HCT116 (cell line): Measurements from ENCODE around the gene USO1. TPM values are rescaled to one million over a fixed set of nuclear protein-coding genes. Genes with fewer than 3 reads are reported as not detected.

Experiments
- ATAC-seq: fragments of 200-7000 bp; cut with Tn5 transposase; 2 replicates; pipeline ENCODE4 v1.9.1; 2020; ENCODE audit warnings: mild to moderate bottlenecking, moderate library complexity
- BruUV-seq: library from RNA; stranded (reverse); fragments of 400-500 nt; replicated peaks from 2 replicates; lab custom pipeline; 2021; lab: Mats Ljungman, UMichigan
- CTCF ChIA-PET: fragments of 300-600 bp; sonication (Branson Sonifier 250); formaldehyde crosslinking; loops from one replicate; lab custom pipeline; 2021; ENCODE audit warnings: antibody characterized with exemption; lab: Charles Lee
- POLR2A ChIA-PET: fragments of 300-600, 350-600 bp; sonication (Branson Sonifier 250); formaldehyde crosslinking; loops from one replicate; lab custom pipeline; 2021; ENCODE audit warnings: antibody characterized with exemption; lab: Charles Lee
- RAD21 ChIA-PET, 2 experiments: fragments of 300-600 bp; sonication (Branson Sonifier 250); formaldehyde crosslinking; loops; one replicate each; lab custom pipeline; 2023; ENCODE audit warnings: low total read pairs in 2 of 2; ENCODE audit not compliant: uncharacterized antibody in 2 of 2, unreplicated experiment in 2 of 2, low non-redundant PET in 1 of 2; lab: Charles Lee
- DNase-seq: peaks from one replicate; pipeline ENCODE4 v3.0.0-alpha.2; 2010; ENCODE audit warnings: low read depth, low spot score
- H2AFZ ChIP-seq: fragments of 200-600 bp; shearing (Covaris generic), sonication (generic); 2 replicates; pipeline ENCODE4 v1.6.1; 2017; ENCODE audit warnings: low read depth, mixed run types, mixed read lengths, antibody characterized with exemption, low read length; ENCODE audit not compliant: poor library complexity, severe bottlenecking
- H3K27ac ChIP-seq: 2 replicates; pipeline ENCODE4 v1.5.1; 2012; ENCODE audit warnings: low read depth, low read length
- H3K27me3 ChIP-seq: fragments of 200-600 bp; sonication (generic); 2 replicates; pipeline ENCODE4 v1.6.1; 2016; ENCODE audit warnings: mixed run types, low read length, mixed read lengths; ENCODE audit not compliant: insufficient read depth
- H3K36me3 ChIP-seq, 2 experiments: fragments of 200-500 bp in 1 of 2; fragments of 200-600 bp in 1 of 2; sonication (Bioruptor generic) in 1 of 2; sonication (generic) in 1 of 2; 2 replicates each; pipeline versions ENCODE4 v1.5.1 to v1.6.1; 2014 to 2016; ENCODE audit warnings: low read length in 2 of 2, inconsistent platforms in 1 of 2, mixed read lengths in 1 of 2, mixed run types in 1 of 2; ENCODE audit not compliant: insufficient read depth in 2 of 2, control insufficient read depth in 1 of 2
- H3K4me1 ChIP-seq, 2 experiments: fragments of 200-600 bp in 1 of 2; sonication (generic) in 1 of 2; 2 replicates each; pipeline versions ENCODE4 v1.5.1 to v1.6.1; 2012 to 2017; ENCODE audit warnings: low read length in 2 of 2, inconsistent platforms in 1 of 2, mild to moderate bottlenecking in 1 of 2, mixed read lengths in 1 of 2, mixed run types in 1 of 2, moderate library complexity in 1 of 2; ENCODE audit not compliant: insufficient read depth in 2 of 2, control insufficient read depth in 1 of 2
- H3K4me2 ChIP-seq: fragments of 200-600 bp; sonication (generic); 2 replicates; pipeline ENCODE4 v1.6.1; 2017; ENCODE audit warnings: mixed run types, low read length, mixed read lengths
- H3K4me3 ChIP-seq, 2 experiments: fragments of 200-600 bp in 1 of 2; sonication (generic) in 1 of 2; replicated peaks in 1 of 2; 2 replicates each; pipeline ENCODE4 v1.5.1; 2011 to 2016; ENCODE audit warnings: low read length in 2 of 2, control low read depth in 1 of 2, low read depth in 1 of 2, mild to moderate bottlenecking in 1 of 2, mixed read lengths in 1 of 2, mixed run types in 1 of 2
- H3K79me2 ChIP-seq: fragments of 200-600 bp; sonication (generic); 2 replicates; pipeline ENCODE4 v1.6.1; 2017; ENCODE audit warnings: mild to moderate bottlenecking, mixed run types, low read length, moderate library complexity, mixed read lengths; ENCODE audit not compliant: insufficient read depth
- H3K9ac ChIP-seq: fragments of 200-600 bp; sonication (generic); 2 replicates; pipeline ENCODE4 v1.6.1; 2016; ENCODE audit warnings: low read length, mixed read lengths
- H3K9me2 ChIP-seq: fragments of 200-600 bp; sonication (generic), shearing (Covaris generic); 2 replicates; pipeline ENCODE4 v1.6.1; 2017; ENCODE audit warnings: mixed run types, mild to moderate bottlenecking, moderate library complexity; ENCODE audit not compliant: insufficient read depth
- H3K9me3 ChIP-seq, 2 experiments: fragments of 200-500 bp in 1 of 2; fragments of 200-600 bp in 1 of 2; sonication (Bioruptor generic) in 1 of 2; sonication (generic) in 1 of 2; 2 replicates each; pipeline ENCODE4 v1.6.1; 2014 to 2017; ENCODE audit warnings: low read length in 2 of 2, mixed read lengths in 2 of 2, inconsistent platforms in 1 of 2, low read depth in 1 of 2, mild to moderate bottlenecking in 1 of 2, mixed run types in 1 of 2, moderate library complexity in 1 of 2; ENCODE audit not compliant: control insufficient read depth in 1 of 2, insufficient read depth in 1 of 2
- H4K20me1 ChIP-seq: fragments of 200-600 bp; sonication (generic), shearing (Covaris generic); 2 replicates; pipeline ENCODE4 v1.6.1; 2017; ENCODE audit warnings: mixed run types, mild to moderate bottlenecking, moderate library complexity; ENCODE audit not compliant: insufficient read depth
- CBX3 ChIP-seq: IDR thresholded peaks from 2 replicates; pipeline ENCODE4 v1.6.1; 2012; ENCODE audit warnings: low read depth
- CEBPB ChIP-seq: IDR thresholded peaks from 2 replicates; pipeline ENCODE4 v1.6.1; 2012; ENCODE audit warnings: low read depth
- EGR1 ChIP-seq: IDR thresholded peaks from 2 replicates; pipeline ENCODE4 v1.6.1; 2012; ENCODE audit warnings: low read depth
- ELF1 ChIP-seq: IDR thresholded peaks from 2 replicates; pipeline ENCODE4 v1.6.1; 2012; ENCODE audit warnings: low read depth, borderline replicate concordance
- EZH2 ChIP-seq: fragments of 200-600 bp; sonication (generic); IDR thresholded peaks from 2 replicates; pipeline ENCODE4 v1.6.1; 2017; ENCODE audit warnings: antibody characterized with exemption, mixed run types
- EZH2phosphoT487 ChIP-seq: fragments of 200-600 bp; IDR thresholded peaks from 2 replicates; pipeline ENCODE4 v1.6.1; 2018; ENCODE audit warnings: antibody characterized with exemption, borderline replicate concordance
- POLR2AphosphoS5 ChIP-seq: IDR thresholded peaks from 2 replicates; pipeline ENCODE4 v1.6.1; 2011; ENCODE audit warnings: mild to moderate bottlenecking, low read depth, low read length, moderate library complexity
- REST ChIP-seq: IDR thresholded peaks from 2 replicates; pipeline ENCODE4 v1.6.1; 2012; ENCODE audit warnings: low read depth
- SP1 ChIP-seq: IDR thresholded peaks from 2 replicates; pipeline ENCODE4 v1.6.1; 2012; ENCODE audit warnings: low read depth
- SRF ChIP-seq: IDR thresholded peaks from 2 replicates; pipeline ENCODE4 v1.6.1; 2012; ENCODE audit warnings: low read depth
- TCF7L2 ChIP-seq: IDR thresholded peaks from 2 replicates; pipeline ENCODE4 v1.7.0; 2011; ENCODE audit warnings: borderline replicate concordance, inconsistent platforms; ENCODE audit not compliant: insufficient read depth, insufficient read length; ENCODE audit errors: extremely low read depth
- ZFX ChIP-seq: fragments of 450-650 bp; IDR thresholded peaks from 2 replicates; pipeline ENCODE4 v1.6.1; 2017
- ZNF274 ChIP-seq: fragments of 200-500 bp; sonication (Bioruptor generic); IDR thresholded peaks from 2 replicates; pipeline ENCODE4 v1.6.1; 2014; ENCODE audit warnings: mild to moderate bottlenecking, low read depth, low read length, inconsistent platforms
- intact Hi-C: fragments of 100-400 bp; cut with micrococcal nuclease; formaldehyde crosslinking; loops from 2 replicates; pipeline ENCODE4 v1.10.0; 2022
- total RNA-seq: library from RNA; stranded (reverse); gene quantifications from one replicate; pipeline ENCODE4 v1.2.1, GENCODE V29; 2021; ENCODE audit not compliant: unreplicated experiment
- TF ChIP-seq, protein P1 (sequence below): IDR thresholded peaks from 2 replicates; pipeline ENCODE4 v1.6.1; 2011; ENCODE audit warnings: mild to moderate bottlenecking, low read length, moderate library complexity; ENCODE audit not compliant: insufficient replicate concordance; ENCODE audit errors: extremely low read depth
- TF ChIP-seq, protein P2 (sequence below): IDR thresholded peaks from 2 replicates; pipeline ENCODE4 v1.6.1; 2012
- TF ChIP-seq, protein P3 (sequence below): IDR thresholded peaks from 2 replicates; pipeline ENCODE4 v1.6.1; 2012

The USO1 gene
- total RNA-seq, 1 experiment from 2014 or later = 72.7 TPM

DNA sequence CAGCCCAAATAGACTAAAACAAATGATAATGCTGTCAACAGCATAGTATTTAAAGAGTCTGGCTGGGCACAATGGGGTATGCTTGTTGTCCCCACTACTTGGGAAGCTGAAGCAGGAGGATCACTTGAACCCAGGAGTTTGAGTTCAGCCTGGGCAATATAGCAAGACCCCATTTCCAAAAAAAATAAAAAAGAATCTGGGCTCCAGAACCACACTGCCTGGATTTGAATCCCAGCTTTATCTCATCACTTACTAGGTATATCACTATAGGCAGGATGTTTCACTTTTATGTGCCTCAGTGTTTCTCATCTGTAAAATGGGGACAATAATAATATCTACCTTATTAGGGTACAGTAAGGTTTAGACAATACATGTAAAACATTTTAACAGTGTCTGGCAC, 45.9 kb upstream of the USO1 start:
- H2AFZ ChIP-seq = no peak overlapping the region
- no peak overlapping the region for H3K27ac ChIP-seq
- H3K4me1 ChIP-seq = peaks cover 4 to 10% of the 10 kb centered on the region in 2 experiments; a peak in 3 of 4 replicates
- ChIA-PET RAD21 (no interaction called here), POLR2A (no interaction called here), CTCF (no interaction called here)
- intact Hi-C loops = no loop called here
- H3K9me2 ChIP-seq = no peaks in the 10 kb centered on the region
- no peak overlapping the region for H3K4me3 ChIP-seq
- H3K27me3 ChIP-seq = no peaks in the 10 kb centered on the region
- H3K9ac ChIP-seq = no peak overlapping the region
- no peaks in the 10 kb centered on the region for H3K36me3 ChIP-seq
- ATAC-seq = no peak
- H3K4me2 ChIP-seq = no peak overlapping the region
- TF ChIP-seq ZFX = no peak
- no peak for TF ChIP-seq TCF7L2
- TF ChIP-seq SRF = no peak
- TF ChIP-seq EGR1 = no peak
- TF ChIP-seq ZNF274 = no peak
- TF ChIP-seq, protein P1, sequence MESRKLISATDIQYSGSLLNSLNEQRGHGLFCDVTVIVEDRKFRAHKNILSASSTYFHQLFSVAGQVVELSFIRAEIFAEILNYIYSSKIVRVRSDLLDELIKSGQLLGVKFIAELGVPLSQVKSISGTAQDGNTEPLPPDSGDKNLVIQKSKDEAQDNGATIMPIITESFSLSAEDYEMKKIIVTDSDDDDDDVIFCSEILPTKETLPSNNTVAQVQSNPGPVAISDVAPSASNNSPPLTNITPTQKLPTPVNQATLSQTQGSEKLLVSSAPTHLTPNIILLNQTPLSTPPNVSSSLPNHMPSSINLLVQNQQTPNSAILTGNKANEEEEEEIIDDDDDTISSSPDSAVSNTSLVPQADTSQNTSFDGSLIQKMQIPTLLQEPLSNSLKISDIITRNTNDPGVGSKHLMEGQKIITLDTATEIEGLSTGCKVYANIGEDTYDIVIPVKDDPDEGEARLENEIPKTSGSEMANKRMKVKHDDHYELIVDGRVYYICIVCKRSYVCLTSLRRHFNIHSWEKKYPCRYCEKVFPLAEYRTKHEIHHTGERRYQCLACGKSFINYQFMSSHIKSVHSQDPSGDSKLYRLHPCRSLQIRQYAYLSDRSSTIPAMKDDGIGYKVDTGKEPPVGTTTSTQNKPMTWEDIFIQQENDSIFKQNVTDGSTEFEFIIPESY = no peak
- TF ChIP-seq, protein P2, sequence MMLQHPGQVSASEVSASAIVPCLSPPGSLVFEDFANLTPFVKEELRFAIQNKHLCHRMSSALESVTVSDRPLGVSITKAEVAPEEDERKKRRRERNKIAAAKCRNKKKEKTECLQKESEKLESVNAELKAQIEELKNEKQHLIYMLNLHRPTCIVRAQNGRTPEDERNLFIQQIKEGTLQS = no peak
- TF ChIP-seq SP1 = no peak
- TF ChIP-seq POLR2AphosphoS5 = no peak
- TF ChIP-seq, protein P3, sequence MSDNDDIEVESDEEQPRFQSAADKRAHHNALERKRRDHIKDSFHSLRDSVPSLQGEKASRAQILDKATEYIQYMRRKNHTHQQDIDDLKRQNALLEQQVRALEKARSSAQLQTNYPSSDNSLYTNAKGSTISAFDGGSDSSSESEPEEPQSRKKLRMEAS = no peak
- no peak for TF ChIP-seq CEBPB
- no peak for TF ChIP-seq EZH2
- no peak for TF ChIP-seq ELF1
- TF ChIP-seq EZH2phosphoT487 = no peak
- no peak for TF ChIP-seq CBX3
- TF ChIP-seq REST = no peak
- no TSS peak for BruUV-seq
- peaks cover 4% of the 10 kb centered on the region for H3K79me2 ChIP-seq
- H3K9me3 ChIP-seq = no peaks in the 10 kb centered on the region
- H4K20me1 ChIP-seq = no peaks in the 10 kb centered on the region
- no peak for DNase-seq
